ENCODE data around the gene SLC17A3.

Gene SLC17A3, protein sequence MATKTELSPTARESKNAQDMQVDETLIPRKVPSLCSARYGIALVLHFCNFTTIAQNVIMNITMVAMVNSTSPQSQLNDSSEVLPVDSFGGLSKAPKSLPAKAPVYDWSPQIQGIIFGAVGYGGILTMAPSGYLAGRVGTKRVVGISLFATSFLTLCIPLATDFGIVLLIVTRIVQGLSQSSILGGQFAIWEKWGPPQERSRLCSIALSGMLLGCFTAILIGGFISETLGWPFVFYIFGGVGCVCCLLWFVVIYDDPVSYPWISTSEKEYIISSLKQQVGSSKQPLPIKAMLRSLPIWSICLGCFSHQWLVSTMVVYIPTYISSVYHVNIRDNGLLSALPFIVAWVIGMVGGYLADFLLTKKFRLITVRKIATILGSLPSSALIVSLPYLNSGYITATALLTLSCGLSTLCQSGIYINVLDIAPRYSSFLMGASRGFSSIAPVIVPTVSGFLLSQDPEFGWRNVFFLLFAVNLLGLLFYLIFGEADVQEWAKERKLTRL

DNA sequence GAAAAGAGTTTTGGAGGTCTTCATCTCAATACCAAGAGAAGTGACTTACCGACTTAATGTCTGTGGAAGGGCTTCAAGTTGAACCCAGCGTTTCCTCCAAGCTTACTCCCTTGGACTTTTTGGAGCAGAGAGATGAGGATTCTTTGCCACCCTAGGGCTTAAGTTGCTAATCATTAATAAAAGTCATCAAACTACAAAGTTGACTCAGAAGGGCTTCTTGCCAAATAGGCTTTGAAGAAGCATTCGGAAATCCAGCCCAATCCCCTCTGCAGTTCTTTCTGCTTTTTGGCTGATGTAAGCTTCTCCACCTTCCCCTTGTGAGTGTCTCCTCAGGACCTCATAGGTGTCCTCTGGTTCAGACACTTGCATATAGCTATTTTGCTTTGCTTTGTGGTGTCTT lies at the start of gene SLC17A3:
Gene SLC17A3, minus strand, starts transcription at position 126 of the 400 bp plus-strand sequence. CDS start 5,856 bp downstream, outside the sequence.
- H3K9me3 Mint-ChIP-seq, result no peaks in the 10 kb centered on the region
- H3K4me3 Mint-ChIP-seq, result no peak within 1 kb of the TSS
- DNase-seq, result no peak
- no peak within 1 kb of the TSS for H3K27ac Mint-ChIP-seq
- H3K27me3 Mint-ChIP-seq, result peaks cover 6% of the 10 kb centered on the region
- H3K36me3 Mint-ChIP-seq (ENCODE audit: low read depth), result no peaks in the 10 kb centered on the region
- peaks cover 19% of the 10 kb centered on the region for H3K4me1 Mint-ChIP-seq (ENCODE audit: low read depth)

DNA sequence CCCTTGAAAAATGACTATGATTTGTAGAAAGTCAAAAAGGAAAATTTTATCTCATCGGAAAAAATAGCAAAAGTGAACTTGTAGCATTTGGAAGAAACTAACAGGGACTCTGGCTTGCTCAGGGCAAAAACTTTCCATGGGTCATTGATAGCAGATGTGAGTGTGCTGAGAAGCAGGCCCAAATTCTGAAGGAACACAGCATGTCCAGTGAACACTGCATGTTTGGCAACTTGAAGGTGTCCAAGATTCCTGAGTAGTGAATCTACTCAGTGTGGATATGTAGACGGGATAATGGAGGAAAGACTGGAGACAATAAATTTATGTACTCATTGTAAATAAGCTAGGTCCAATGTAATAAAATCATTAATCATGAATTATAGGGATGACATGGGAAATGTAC lies 48.3 kb upstream of the SLC17A3 start:
- Mint-ChIP-seq H3K4me3 (no peak overlapping the region), H3K27ac (no peak overlapping the region), H3K36me3 (ENCODE audit: low read depth) (no peaks in the 10 kb centered on the region), H3K9me3 (peaks cover 5% of the 10 kb centered on the region), H3K4me1 (ENCODE audit: low read depth) (peaks cover 32% of the 10 kb centered on the region), H3K27me3 (no peaks in the 10 kb centered on the region)
- no peak for DNase-seq

DNA sequence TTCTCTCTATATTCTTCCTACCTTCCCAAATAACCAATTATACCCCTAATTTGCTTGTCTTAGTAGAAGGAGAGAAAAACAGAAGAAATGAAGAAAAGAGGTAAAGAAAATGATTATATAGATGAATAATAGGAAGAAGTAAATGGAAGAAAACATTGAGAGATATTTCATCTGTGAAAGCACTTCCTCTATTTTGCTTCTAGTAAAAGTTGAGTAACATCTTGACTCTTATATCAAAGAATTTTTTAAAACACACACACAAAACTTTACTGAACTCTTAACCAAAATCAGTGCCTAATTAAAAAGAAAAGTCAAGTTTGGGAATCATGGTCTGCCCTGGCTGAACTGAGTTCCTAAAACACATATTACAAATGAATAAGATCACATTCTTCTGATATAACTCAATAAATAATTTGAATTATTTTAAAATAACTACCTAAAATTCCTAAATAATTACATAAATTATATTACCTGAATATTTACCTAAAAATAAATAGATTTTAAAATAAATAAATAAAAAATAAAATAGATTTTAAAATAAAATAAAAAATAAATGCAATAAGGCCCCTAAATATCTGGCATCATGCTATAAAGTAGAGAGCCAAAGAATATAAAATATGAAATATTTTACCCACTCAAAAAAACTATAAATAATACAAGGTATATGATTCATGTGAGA lies 47.6 kb upstream of the SLC17A3 start:
- Mint-ChIP-seq H3K27me3 (no peaks in the 10 kb centered on the region), H3K27ac (no peak overlapping the region), H3K9me3 (peaks cover 5% of the 10 kb centered on the region), H3K4me3 (no peak overlapping the region), H3K4me1 (ENCODE audit: low read depth) (peaks cover 30% of the 10 kb centered on the region), H3K36me3 (ENCODE audit: low read depth) (no peaks in the 10 kb centered on the region)
- DNase-seq, result no peak

DNA sequence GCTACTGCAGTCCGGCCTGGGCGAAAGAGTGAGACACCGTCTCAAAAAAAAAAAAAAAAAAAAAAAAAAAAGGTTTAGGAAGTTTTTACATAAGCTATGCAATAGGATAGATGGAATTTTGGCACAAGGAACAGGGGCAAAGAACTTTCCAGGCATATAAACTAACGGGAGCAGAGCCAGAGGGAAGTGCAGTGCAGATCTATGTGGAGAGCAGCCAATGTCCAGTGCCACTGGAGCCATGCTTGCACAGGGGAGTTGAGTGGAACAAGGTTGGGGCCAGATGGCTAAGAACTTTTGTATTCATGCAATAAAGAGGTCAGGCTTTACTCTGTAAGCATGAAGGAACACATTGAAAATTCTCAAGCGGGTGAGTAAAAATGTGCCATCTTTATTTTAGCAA lies 45.6 kb upstream of the SLC17A3 start:
- H3K9me3 Mint-ChIP-seq, result peaks cover 5% of the 10 kb centered on the region
- no peaks in the 10 kb centered on the region for H3K36me3 Mint-ChIP-seq (ENCODE audit: low read depth)
- no peak overlapping the region for H3K4me3 Mint-ChIP-seq
- DNase-seq, result no peak
- H3K27ac Mint-ChIP-seq, result peak overlapping the region; percentile 45
- H3K27me3 Mint-ChIP-seq, result no peaks in the 10 kb centered on the region
- H3K4me1 Mint-ChIP-seq (ENCODE audit: low read depth), result peaks cover 35% of the 10 kb centered on the region

DNA sequence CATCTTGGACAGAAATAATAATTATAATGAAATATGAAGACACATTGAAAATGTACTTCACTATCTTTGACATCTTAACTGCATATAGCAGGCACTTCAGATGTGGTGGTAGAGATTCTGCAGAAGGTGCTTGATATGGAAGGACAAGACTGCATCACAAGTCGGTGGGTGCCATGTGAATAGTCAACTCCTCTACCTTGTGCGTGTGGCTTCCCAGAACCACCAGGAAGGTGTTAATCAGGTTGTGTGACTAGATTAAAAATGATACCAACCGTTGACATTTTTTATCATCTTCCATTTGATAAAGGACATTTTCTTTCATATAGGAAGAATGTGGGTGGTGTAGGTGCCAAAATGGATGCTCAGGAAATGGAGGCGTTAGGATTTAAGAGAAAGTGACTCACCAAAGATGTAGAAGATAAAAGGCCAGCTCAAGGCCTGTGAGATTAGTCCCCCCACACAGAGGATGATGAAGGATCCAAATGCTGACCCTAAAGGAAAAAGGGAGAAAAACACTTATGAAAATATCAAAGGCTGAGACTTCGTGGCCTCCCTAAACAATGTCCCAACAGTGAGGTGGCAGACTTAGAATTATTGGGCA lies 44.1 kb upstream of the SLC17A3 start:
- Mint-ChIP-seq H3K4me3 (no peak overlapping the region), H3K9me3 (peaks cover 5% of the 10 kb centered on the region), H3K27me3 (no peaks in the 10 kb centered on the region), H3K27ac (peak overlapping the region; percentile 72), H3K36me3 (ENCODE audit: low read depth) (peaks cover 2% of the 10 kb centered on the region), H3K4me1 (ENCODE audit: low read depth) (peaks cover 48% of the 10 kb centered on the region)
- DNase-seq, result no peak

DNA sequence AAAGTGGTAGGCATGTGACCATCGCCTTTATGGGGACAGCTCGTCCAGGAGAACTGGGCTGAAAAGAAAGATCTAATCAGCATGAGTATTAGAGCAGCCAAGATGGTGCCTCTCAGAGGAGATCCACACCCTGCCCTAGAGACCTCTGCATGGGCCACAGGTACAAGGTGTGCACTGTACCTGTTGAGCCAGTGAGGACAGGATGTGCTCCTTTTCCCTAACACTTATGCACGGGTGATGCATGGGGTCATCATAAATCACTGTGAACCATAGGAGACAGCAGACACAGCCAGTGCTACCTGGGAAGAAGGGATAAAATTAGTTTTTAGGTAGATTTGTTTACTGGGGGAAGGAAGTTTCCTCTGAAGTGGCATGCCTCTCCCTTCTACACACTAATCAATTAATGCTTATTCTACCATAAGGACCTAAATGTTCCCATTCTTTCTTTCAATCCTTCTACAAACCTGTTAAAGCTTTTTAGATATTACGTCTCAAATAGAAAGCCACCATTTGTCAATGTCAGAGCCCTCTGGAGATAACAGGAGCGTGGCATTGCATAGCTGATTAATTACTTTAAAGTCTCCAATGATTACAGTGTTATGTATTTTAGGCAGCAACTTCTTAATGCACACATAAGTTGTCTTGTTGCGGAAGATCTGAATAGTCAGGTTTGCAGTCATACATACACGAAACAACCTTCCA lies 42.9 kb upstream of the SLC17A3 start:
- Mint-ChIP-seq H3K9me3 (peaks cover 5% of the 10 kb centered on the region), H3K36me3 (ENCODE audit: low read depth) (peaks cover 2% of the 10 kb centered on the region), H3K4me3 (no peak overlapping the region), H3K27ac (no peak overlapping the region), H3K4me1 (ENCODE audit: low read depth) (peaks cover 55% of the 10 kb centered on the region), H3K27me3 (no peaks in the 10 kb centered on the region)
- no peak for DNase-seq

DNA sequence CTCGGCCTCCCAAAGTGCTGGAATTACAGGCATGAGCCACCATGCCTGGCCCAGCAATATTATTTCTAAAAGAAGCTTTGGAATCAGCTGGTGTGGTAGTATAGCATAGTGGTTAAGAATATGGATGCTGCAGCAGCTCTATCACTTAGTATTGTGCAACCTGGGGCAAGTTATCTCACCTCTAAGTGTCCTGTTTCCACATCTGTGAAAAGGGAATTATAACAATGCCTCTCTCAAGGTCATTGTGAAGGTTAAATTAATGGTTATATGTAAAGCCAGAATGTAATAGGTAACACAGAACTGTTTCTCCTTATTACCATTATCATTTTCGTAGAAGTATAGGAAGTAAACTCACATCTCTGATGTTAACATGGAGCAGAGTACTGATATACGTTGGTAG lies 42.3 kb upstream of the SLC17A3 start:
- DNase-seq, result no peak

DNA sequence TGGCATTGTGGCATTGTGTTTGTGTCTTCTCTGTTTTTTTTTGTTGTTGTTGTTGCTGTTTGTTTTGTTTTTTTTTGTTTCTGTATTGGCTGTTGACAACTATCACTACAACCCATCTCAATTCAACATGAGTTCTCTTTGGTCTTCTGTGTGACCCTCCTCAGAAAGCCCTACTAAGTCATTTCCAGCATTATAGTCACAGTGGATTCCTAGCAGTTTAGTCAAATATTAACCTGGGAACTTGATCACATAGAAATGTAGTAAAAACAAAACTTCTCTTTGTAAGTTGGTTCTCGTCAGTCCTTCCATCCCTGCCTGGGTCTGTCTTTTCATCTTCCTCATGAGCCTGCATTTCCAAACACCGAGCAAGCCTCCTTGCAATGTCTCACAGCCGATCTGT lies 39.7 kb upstream of the SLC17A3 start:
- no peak for DNase-seq
- Mint-ChIP-seq H3K4me1 (ENCODE audit: low read depth) (peaks cover 54% of the 10 kb centered on the region), H3K27me3 (peaks cover 2% of the 10 kb centered on the region), H3K4me3 (no peak overlapping the region), H3K36me3 (ENCODE audit: low read depth) (peaks cover 2% of the 10 kb centered on the region), H3K27ac (peak overlapping the region; percentile 86), H3K9me3 (peaks cover 5% of the 10 kb centered on the region)

More for the DNA sequence above, 42.3 kb upstream of the SLC17A3 start:
- Mint-ChIP-seq H3K36me3 (ENCODE audit: low read depth) (peaks cover 2% of the 10 kb centered on the region), H3K4me1 (ENCODE audit: low read depth) (peaks cover 61% of the 10 kb centered on the region), H3K27me3 (no peaks in the 10 kb centered on the region), H3K4me3 (no peak overlapping the region), H3K9me3 (peaks cover 5% of the 10 kb centered on the region), H3K27ac (no peak overlapping the region)

DNA sequence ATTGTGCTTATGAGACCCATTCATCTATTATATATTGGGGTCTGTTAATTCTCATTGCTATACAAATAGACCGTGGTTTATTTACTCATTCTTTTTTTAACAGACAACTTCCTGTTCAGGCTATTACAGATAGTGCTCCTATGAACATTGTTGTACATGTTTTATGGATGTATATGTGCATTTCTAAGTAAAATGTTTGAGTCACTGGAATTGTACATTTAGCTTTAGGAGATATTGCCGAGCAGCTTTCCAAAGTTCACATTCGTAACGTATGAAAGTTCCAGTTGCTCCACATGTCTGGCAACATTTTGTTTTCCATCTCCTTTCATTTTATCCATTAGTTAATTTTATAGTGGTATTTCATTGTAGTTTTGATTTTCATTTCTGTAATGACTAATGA lies 37.3 kb upstream of the SLC17A3 start:
- Mint-ChIP-seq H3K36me3 (ENCODE audit: low read depth) (peaks cover 2% of the 10 kb centered on the region), H3K9me3 (no peaks in the 10 kb centered on the region), H3K27ac (peak overlapping the region; percentile 3), H3K4me1 (ENCODE audit: low read depth) (peaks cover 43% of the 10 kb centered on the region), H3K4me3 (no peak overlapping the region), H3K27me3 (peaks cover 10% of the 10 kb centered on the region)
- no peak for DNase-seq

DNA sequence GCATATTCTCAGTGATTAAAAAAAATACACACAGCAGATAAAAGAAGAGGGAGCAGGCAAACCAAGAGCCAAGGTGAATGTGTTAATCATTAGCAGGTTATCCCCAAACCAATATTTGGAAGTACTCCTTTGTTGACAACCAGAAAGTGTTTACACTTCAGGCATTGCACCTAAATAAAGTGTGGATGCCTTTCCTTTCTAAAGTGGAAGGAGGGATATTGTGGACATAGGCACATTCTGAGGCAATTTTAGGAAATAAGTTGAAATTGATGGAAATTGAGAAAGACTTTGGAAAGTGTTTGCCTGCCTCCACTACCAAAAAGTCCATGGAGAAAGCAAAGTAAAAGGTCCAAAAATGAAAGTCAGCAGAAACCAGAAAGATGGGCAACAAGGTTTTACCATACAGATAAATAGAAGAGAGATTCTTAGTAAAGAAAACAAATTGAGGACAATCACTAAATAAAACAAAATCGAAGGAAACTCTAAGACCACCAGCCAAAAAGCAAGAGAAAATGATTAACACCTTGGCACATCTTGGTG lies 33.5 kb upstream of the SLC17A3 start:
- Mint-ChIP-seq H3K9me3 (no peaks in the 10 kb centered on the region), H3K4me1 (ENCODE audit: low read depth) (peaks cover 23% of the 10 kb centered on the region), H3K36me3 (ENCODE audit: low read depth) (no peaks in the 10 kb centered on the region), H3K27ac (no peak overlapping the region), H3K27me3 (peaks cover 23% of the 10 kb centered on the region), H3K4me3 (no peak overlapping the region)
- no peak for DNase-seq

DNA sequence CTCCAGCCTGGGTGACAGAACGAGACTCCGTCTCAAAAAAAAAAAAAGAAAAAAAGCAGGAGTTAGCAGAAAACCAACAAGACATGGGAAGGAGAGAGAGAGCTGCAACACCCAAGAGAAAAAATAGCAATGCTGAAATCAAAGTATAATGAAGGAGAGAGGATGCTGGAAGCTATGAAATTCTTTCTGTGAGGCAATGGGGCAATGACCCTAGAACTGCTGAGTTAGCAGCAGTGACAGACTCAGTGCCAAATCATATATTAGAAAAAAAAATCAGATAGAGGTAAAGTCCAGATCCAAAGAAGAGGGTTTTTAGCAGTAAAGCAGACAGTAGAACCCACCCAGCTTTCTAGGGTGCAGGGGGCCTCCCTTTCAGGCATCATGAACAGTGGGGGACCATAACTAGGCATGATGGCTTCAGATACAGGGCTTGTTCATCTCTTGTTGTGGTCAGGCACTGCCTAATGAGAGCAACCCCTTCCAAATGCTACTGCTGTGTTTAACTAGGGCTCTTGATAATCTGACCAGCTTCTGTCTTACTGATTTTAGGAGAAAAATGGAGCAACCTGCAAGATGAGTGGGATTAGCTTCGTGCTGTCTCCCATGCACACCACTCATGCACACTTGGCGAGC lies 29.5 kb upstream of the SLC17A3 start:
- H3K36me3 Mint-ChIP-seq (ENCODE audit: low read depth), result no peaks in the 10 kb centered on the region
- no peak for DNase-seq
- H3K27me3 Mint-ChIP-seq, result peaks cover 21% of the 10 kb centered on the region
- no peak overlapping the region for H3K27ac Mint-ChIP-seq
- peaks cover 13% of the 10 kb centered on the region for H3K4me1 Mint-ChIP-seq (ENCODE audit: low read depth)
- H3K4me3 Mint-ChIP-seq, result no peak overlapping the region
- H3K9me3 Mint-ChIP-seq, result no peaks in the 10 kb centered on the region

DNA sequence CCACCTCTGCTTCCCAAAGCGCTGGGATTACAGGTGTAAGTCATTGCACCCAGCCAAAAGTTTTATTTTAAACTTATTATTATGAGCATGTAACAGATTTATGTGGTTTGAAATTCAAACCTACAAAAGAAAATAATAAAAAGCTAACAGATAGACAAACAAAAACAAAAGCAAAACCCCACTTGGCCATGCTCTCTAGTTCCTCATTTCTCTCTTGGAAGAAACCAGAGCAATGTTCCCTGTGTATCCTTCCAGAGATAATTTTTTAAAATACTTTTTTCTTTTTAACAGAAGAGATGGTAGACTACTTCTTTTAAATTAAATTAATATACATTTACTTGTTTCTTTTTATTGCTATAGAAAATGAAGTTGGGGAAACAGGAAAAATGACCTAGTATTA lies 28.0 kb upstream of the SLC17A3 start:
- Mint-ChIP-seq H3K4me1 (ENCODE audit: low read depth) (peaks cover 9% of the 10 kb centered on the region), H3K9me3 (no peaks in the 10 kb centered on the region), H3K27ac (no peak overlapping the region), H3K36me3 (ENCODE audit: low read depth) (no peaks in the 10 kb centered on the region), H3K4me3 (no peak overlapping the region), H3K27me3 (peaks cover 16% of the 10 kb centered on the region)
- DNase-seq, result no peak

DNA sequence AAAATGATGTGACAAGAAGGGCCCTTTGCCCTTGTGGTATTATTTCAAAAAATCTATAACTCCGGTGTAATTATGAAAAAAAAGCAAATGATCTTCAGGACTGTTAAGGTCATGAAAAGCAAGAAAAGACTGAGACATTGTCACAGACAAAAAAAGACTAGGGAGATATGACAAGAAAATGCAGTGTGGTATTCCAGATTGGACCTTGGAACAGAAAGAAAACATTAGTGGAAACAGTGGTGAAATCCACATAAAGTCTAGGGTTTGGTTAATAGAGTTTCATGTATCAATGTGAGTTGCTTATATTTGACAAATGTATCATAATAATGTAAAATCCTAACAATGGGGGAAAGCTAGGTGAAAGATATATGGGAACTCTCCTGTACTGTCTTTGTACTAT lies 26.8 kb upstream of the SLC17A3 start:
- Mint-ChIP-seq H3K4me1 (ENCODE audit: low read depth) (peaks cover 9% of the 10 kb centered on the region), H3K36me3 (ENCODE audit: low read depth) (no peaks in the 10 kb centered on the region), H3K27ac (no peak overlapping the region), H3K9me3 (no peaks in the 10 kb centered on the region), H3K4me3 (no peak overlapping the region), H3K27me3 (peaks cover 10% of the 10 kb centered on the region)
- DNase-seq, result no peak

All from activated T-cell treated with anti-CD3 and anti-CD28 coated beads, Interleukin-2, amount 50 U/mL, for 24 hours (primary cell).